OCI-LY1 (cell line): ENCODE results near the gene CDH13.

ENCODE experiments used
- CTCF ChIP-seq: fragments of 200-600 bp; sonication (generic), shearing (Covaris generic); IDR thresholded peaks from 2 replicates; pipeline ENCODE4 v1.5.1; 2017; ENCODE audit warnings: mild to moderate bottlenecking, antibody characterized with exemption, low read length, moderate library complexity, mixed read lengths
- EZH2 ChIP-seq: fragments of 200-600 bp; sonication (generic), shearing (Covaris generic); IDR thresholded peaks from 2 replicates; pipeline ENCODE4 v1.8.0; 2017; ENCODE audit warnings: borderline replicate concordance, mixed run types, mild to moderate bottlenecking, antibody characterized with exemption, low read length, moderate library complexity, mixed read lengths

- TF ChIP-seq CTCF (no peak), EZH2 (no peak)
Observed at GRCh38 chr16:82716361-82716855, 89.6 kb downstream of the CDH13 start.
